HG03159 (cell line): ENCODE results near the gene LEP.
"Not testable (repeated sequence)": the region's sequence is repeated elsewhere in the genome, so short reads cannot be mapped to it uniquely, and the experiment has no call there.

ENCODE experiments used
- ATAC-seq: cut with Tn5 transposase; IDR thresholded peaks from one replicate; pipeline ENCODE4 v1.9.1; 2021; ENCODE audit warnings: mild to moderate bottlenecking, moderate library complexity; ENCODE audit not compliant: unreplicated experiment

Gene LEP

DNA sequence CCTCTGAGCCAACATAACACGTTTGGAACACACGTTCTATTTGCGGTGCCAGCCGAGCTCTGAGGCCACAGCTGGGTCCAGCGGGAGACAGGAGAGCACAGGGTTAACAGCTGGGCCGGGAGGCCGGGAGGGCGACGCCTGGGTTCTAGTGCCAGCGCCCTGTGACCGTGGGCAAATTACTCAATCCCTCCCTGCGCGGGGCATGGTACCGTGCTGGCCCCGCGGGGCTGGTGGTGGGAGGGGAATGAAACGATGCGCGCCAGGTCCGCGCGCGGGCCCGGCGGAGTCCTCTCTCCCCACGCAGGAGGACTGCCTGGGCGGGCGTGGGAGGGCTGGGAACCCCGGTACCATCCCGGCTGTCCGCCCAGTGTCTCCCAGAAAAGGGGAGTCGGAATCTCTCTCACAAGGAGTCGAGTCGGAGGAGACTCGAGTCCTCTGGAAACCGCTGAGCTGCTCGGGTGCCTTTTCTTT is 30.4 kb downstream of the LEP start:
- no peak for ATAC-seq

DNA sequence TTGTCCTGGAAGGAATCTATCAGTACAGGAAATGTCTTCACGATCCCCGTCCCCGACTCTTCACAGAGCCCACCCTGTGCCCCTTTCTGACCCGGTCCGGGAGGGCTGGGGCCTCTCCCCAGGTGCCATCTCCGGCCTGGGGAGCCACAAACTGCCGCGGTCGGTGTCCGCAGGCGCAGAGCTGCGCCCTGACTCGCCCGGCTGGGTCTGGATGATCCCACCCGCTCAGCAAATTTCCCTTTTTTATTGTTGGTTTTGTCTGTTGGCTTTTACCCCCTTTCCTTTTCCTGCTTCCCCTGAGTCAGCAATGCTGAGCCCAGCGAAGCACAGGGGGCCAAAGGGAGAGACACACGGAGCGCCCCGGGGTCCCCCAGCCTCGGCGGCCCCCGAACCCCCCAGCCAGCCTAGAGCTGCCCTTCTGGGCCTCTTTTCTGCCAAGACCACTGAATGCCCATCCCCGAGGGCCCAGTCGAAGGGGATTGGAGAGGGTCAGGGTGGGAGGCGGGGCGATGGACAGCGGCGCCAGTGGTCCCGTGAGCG is 30.9 kb downstream of the LEP start:
- no peak for ATAC-seq

DNA sequence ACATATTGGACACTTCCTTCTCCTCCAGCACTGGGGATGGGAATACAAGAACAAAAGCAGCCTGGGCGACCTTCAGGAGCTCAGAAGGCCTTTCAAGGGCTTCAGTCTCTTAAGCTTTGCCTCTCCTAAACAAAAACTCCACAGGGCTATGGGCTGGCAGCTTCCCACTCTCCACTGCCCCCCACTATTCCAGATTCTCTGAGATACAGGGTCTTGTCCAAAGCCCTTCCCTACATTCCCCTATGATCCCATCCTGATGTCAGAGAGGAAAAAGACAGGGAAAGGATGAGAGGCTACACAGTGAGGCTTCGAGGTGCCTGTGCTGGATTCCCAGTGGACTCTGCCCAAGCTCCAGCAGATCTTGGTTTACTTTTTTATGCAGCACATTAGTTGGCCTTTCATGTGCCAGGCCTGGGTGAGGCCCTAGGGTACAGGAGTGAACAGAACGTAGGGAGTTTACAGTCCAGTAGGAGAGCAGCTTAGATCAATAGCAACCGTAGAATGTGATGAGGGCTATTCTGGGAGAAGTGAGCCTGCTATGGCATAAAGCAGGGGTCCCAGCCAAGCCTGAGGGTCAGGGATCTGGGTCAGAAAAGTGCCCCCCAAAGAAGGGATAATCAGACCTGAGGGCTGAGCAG is 33.3 kb downstream of the LEP start:
- no peak for ATAC-seq

DNA sequence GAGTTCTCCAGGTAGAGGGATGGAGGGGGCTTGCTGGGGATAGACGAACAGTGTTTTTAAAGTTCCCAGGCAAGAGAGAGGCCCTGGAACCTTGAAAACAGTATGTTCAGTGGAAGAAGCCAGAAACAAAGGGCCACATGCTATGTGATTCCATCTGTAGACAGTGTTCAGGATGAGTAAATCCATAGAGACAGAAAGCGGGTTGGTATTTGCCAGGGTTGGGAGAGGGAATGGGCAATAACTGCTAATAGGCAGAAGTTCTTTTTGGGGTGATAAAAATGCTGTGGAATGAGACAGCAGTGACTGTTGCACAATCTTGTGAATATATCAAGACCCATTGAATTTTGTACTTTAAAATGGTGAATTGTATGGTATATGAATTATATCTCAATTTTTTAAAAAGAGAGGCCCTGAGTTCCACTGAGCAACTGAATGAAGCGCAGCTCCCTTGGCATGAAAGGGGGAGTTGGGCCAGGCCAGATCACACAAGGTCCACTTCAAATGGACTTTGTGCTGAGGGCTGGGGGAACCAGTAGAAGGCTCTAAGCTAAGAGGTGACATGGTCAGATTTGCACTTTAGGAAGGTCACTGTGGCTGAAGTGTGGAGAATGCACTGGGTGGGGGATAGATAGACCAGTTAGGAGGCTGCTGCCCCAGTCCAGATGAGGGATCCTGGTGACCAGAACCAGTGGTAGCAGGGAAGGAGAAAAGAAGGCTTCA is 34.0 kb downstream of the LEP start:
- no peak for ATAC-seq

DNA sequence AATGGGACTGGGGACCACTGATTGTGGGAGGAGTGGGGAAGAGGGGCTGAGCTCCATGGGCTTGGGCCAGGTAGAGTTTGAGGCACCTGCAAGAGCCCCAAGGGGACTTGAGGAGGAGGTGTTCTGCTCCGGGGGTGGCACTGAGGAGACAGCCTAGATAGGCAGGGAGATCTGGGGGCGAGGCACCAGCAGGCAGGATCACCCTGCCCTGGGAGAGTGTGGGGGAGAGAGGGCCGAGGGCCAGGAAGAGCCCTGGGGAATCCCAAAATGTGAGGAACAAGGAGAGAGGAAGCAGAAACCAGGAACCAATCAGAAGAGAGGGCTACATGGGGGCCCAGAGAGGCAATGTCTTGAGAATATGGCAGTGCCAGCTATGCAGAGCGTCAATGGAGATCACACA is 34.6 kb downstream of the LEP start:
- ATAC-seq = no peak

DNA sequence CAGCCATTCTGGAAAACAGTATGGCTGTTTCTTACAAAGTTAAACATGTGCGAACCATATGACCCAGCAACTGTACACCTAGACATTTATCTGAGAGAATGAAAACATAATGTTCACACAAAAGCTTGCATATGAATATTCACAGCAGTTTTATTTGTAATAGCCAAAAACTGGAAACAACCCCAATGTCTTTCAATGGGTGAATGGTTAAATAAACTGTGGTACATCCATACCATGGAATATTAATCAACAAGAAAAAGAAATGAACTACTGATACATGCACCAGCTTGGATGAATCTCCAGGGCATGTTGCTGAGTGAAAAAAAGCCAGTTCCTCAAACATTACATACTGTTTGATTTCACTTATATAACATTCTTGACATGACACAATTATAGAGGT is 37.3 kb downstream of the LEP start:
- no peak for ATAC-seq

DNA sequence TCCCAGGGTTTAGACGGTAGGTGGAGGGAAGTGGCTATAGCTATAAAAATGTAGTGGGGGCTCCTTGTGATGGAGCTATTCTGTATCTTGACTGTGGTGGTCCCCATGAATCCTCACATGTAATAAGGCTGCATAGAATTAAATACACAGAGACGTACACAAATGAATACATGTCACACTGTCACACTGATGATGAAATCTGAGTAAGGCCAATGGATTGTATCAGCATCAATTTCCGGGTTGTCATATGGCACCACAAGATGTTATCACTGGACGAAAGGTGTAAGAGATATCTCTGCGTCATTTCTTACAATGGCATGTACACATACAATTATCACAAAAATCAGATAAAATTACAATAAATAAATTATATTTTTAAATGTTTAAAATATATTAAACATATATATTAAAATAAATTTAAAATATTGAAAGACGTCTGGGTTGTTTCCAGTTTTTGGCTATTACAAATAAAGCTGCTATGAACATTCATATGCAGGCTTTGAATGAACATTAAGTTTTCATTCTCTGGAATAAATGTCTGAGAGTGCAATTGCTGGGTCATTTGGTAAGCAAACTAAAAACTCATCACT is 38.1 kb downstream of the LEP start:
- ATAC-seq = no peak

DNA sequence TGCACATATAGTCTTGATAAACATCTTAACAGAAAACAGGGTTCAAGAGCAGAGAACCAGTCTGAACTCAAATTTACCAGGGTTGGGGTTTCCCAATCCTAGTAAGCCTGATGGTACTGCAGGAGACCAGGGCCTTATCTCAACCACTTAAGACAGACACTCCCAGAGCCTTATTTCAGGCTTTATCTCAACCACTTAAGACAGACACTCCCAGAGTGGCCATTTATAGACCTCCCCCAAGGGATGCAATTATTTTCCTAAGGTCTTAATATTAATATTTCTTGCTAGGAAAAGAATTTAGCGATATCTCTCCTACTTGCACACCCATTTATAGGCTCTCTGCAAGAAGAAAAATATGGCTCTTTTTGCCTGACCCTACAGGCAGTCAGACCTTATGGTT is 39.4 kb downstream of the LEP start:
- not testable (repeated sequence) for ATAC-seq

DNA sequence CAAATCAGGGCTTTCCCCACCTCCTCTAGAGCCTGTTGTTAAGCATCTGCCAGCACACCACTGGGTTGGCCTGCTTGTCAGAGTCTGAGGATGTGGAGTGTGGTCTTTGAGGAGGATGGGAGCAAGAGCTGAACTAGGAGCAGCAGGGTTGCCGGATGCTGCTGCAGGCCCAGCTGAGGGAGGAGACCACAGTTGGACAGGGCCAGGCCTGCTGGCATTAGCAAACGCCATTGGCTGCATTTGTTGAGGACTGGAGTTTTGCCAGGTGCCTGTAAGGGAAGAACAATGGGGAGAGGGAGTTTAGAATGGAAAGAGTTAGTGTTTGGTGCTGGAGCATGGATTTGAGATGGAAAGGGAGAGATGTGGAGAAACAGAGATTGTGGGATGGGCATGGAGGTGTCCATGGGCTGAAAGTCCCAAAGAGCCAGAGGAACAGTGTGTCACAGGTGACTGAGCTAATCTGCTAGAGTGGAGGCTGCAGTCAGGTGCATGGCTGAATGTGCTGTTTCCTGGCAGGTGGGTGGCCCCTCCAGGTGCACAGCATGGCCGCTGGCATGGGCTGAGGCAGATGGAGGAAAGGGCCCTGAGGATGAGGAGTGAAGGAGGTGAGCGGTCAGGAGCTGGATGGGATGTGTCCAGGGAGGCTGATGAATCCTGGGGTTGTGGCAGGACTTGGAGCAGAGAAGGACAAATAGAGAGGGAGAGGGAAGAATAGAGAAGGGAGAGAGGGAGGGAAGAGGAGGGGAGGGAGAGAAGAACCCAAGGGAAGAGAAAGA is 40.7 kb downstream of the LEP start:
- ATAC-seq = no peak

DNA sequence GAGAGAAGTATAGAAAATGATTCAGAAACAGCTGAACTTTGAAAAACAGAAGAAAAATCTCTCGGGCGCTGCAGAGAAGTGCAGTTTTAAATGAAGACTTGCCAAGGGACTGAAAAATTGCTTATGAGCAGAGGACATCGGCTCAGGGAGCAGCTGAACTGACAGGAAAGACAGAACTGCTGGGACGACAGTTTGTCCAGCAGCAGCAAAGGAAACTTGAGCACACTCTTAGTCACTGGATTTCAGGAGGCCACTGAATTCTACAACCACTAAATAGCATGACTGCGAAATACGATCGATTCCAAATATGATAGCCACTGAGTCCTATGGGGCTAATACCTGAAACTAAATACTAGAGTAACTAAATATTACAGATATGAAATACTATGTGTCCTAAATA is 43.0 kb downstream of the LEP start:
- no peak for ATAC-seq

DNA sequence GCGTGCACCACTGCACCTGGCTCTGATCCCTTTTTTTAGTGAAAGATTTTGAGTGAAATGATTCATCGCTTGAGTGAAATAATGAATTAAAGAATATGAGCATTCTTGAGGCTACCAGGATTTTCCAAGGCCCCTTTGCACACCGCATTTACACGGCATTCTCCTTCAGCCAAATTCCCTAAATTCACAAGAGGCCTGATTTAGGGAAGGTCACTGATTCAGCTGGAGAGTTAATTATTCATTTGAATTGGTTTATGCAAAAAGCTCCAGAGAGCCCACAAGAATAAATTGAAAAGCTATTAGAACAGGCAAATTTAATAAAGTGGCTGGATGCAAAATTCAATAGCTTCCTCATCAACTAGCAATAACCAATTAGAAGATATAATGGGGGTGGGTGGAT is 46.5 kb downstream of the LEP start:
- no peak for ATAC-seq

DNA sequence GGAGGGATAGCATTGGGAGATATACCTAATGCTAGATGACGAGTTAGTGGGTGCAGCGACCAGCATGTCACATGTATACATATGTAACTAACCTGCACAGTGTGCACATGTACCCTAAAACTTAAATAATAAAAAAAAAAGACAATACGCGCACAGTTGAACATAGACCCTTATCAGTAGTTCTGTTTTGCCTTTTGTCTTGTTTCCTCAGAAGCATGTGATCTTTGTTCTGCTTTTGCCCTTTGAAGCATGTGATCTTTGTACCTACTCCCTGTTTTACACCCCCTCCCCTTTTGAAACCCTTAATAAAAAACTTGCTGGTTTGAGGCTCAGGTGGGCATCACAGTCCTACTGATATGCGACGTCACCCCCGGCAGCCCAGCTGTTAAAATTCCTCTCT is 56.9 kb downstream of the LEP start:
- ATAC-seq = not testable (repeated sequence)

DNA sequence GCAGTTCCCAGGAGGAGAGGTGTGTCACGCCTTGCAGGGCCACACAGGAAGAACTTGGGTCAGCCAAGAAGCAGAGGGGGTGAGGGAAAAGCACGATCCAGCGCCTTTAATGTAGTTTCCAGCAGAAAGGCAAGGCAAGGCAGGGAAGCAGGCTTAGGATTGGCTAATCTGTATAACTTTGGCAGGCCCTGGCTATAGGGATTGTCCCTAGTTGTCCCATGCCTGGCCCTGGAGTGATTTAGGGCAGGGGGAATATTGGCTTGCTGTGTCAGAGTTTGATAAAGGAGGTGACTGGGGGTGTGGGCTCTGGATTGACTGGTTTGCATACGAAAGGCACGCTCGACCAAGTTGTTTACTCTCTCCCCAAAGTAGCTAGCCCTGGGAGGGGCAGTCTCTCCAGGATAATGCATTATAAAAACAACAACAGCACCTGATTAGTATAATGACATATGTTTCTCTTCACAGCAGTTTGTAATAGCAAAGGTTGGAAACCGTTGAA is 58.1 kb downstream of the LEP start:
- ATAC-seq = no peak

DNA sequence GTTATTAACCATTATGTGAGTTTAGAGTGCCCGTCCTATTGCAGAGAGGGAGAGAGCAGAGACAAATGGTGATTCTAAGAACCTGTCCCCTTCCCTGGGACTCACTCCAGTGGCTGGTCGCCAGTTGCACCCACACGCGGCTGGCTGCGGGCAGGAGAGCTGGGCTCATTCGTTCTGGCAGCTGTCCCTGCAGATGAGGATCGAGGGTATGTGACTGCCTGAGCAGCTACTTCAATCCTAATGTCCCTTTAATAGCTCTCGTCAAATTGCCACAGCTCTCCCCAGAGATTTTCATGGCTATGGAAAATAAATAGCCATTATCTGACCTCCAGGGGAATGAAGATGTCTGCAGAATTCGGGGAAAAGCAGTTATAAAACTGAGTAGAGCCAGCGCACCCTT is 61.1 kb downstream of the LEP start:
- no peak for ATAC-seq

DNA sequence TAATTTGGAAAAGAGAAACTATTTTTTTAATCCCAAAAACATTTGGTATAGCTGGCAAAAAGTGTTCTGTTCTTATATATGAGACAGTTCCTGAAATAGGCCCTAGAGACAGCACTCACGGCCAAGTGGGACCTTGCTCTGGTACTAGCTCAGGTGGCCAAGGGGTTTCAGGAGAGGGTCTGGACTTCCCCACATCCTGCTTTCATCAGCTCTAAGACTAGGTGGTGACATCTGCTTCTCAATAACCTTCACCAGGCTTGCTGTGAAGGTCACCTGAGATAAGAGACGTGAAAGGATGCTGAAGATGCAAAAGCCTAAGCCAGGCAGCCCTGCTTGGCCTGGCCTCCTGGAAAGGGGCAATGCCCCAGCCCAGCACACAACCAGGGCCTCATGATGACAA is 62.1 kb downstream of the LEP start:
- no peak for ATAC-seq

DNA sequence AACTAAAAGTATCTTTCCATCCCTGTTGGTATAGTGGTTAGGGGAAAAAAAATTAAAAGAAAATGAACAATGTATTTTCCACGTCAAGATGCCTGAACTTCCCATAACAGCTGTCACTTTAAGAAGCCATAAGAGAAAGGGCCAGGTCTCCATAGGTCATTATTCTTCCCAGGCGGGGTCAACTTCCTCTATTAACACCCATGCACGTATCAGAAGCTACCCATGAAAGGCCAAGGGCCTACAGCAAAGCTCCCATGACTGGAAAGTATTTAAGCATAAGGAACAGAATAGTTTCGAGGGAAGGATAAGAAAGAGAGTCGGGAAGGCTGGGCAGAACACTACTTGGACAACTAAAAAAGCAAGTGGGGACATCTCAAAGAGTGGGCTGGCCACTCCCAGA is 62.6 kb downstream of the LEP start:
- ATAC-seq = no peak

DNA sequence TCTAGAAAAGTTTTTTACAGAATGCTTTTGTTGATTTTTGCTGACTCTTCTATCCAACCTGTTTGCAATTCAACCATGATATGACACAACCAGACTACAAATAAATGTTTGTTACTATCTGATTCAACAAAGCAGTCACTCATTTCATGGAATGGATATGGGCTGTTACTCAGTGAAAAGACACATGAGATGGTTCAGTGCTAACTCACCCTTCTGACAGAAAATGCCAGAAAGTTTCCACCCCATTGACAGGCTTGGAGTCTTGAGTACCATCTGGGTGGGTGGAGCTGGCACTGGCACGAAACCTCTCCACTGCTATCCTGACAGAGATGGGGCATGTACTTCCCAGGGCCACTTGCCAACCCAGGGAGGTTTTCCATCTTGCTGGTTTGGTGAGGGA is 63.1 kb downstream of the LEP start:
- no peak for ATAC-seq

DNA sequence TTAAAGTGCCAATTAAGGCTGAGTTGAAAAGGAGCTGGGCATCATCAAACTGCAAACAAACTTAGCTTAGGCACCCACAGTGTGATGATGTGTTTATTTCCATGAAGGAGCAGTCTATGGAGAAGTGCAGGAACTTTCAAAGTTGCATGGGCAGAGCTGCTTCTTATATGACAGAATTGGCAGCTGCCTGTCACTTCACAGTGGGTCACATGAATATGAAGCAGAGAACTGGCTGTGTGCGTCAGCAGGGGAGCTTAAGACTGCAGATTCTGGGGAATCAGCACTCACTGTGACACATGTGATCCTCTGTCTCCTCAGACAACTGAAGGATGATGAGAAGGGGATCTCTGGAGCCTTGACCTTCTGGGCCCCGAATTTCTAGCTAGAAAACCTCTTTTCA is 66.0 kb downstream of the LEP start:
- ATAC-seq = no peak
